Trophoblast cell (in vitro differentiated cells and primary cell): Measurements from ENCODE around the gene MED4. TPM values are rescaled to one million over a fixed set of nuclear protein-coding genes. Genes with fewer than 3 reads are reported as not detected.

ENCODE experiments used
- DNase-seq, 2 donors: peaks; one replicate each; pipeline ENCODE4 v3.0.0-alpha.2; 2016
- H2AFZ ChIP-seq: 2 replicates; pipeline ENCODE4 v1.6.1; 2013; ENCODE audit warnings: low read length, moderate library complexity, mild to moderate bottlenecking; ENCODE audit not compliant: insufficient read depth, poor library complexity
- H2AK5ac ChIP-seq: 2 replicates; pipeline ENCODE4 v1.6.1; 2013; ENCODE audit warnings: mild to moderate bottlenecking, low read length
- H2BK120ac ChIP-seq: 2 replicates; pipeline ENCODE4 v1.6.1; 2013; ENCODE audit warnings: low read length, mild to moderate bottlenecking, moderate library complexity; ENCODE audit not compliant: insufficient read depth, poor library complexity
- H2BK12ac ChIP-seq: 2 replicates; pipeline ENCODE4 v1.6.1; 2013; ENCODE audit warnings: mild to moderate bottlenecking, low read length, moderate library complexity
- H2BK5ac ChIP-seq: 2 replicates; pipeline ENCODE4 v1.6.1; 2013; ENCODE audit warnings: low read length, low read depth, moderate library complexity, mild to moderate bottlenecking; ENCODE audit not compliant: poor library complexity
- H3K14ac ChIP-seq: 2 replicates; pipeline ENCODE4 v1.6.1; 2013; ENCODE audit warnings: mild to moderate bottlenecking, low read length
- H3K18ac ChIP-seq: 2 replicates; pipeline ENCODE4 v1.6.1; 2013; ENCODE audit warnings: mild to moderate bottlenecking, low read length
- H3K23ac ChIP-seq: 2 replicates; pipeline ENCODE4 v1.6.1; 2013; ENCODE audit warnings: low read length
- H3K27ac ChIP-seq: 2 replicates; pipeline ENCODE4 v1.5.1; 2013; ENCODE audit warnings: low read depth, mild to moderate bottlenecking, inconsistent platforms, low read length, moderate library complexity
- H3K27me3 ChIP-seq: 2 replicates; pipeline ENCODE4 v1.6.1; 2013; ENCODE audit warnings: inconsistent platforms, mild to moderate bottlenecking, low read length, moderate library complexity; ENCODE audit not compliant: insufficient read depth
- H3K36me3 ChIP-seq, 2 experiments: 1 replicate in 1 of 2; 2 replicates in 1 of 2; pipeline ENCODE4 v1.6.1; 2013; ENCODE audit warnings: low read length in 2 of 2, mild to moderate bottlenecking in 2 of 2, moderate library complexity in 1 of 2; ENCODE audit not compliant: insufficient read depth in 2 of 2, control insufficient read depth in 1 of 2
- H3K4ac ChIP-seq: 2 replicates; pipeline ENCODE4 v1.6.1; 2013; ENCODE audit warnings: low read depth, mild to moderate bottlenecking, low read length, moderate library complexity
- H3K4me1 ChIP-seq, 2 experiments: 1 replicate in 1 of 2; 2 replicates in 1 of 2; pipeline ENCODE4 v1.6.1; 2013; ENCODE audit warnings: low read length in 2 of 2, mild to moderate bottlenecking in 2 of 2, moderate library complexity in 1 of 2; ENCODE audit not compliant: insufficient read depth in 2 of 2, control insufficient read depth in 1 of 2
- H3K4me2 ChIP-seq: 2 replicates; pipeline ENCODE4 v1.6.1; 2013; ENCODE audit warnings: inconsistent platforms, mild to moderate bottlenecking, low read length, moderate library complexity
- H3K4me3 ChIP-seq: 2 replicates; pipeline ENCODE4 v1.5.1; 2013; ENCODE audit warnings: mild to moderate bottlenecking, low read depth, low read length, inconsistent platforms
- H3K79me1 ChIP-seq: one replicate; pipeline ENCODE4 v1.6.1; 2013; ENCODE audit warnings: low read length
- H3K79me2 ChIP-seq: 2 replicates; pipeline ENCODE4 v1.6.1; 2013; ENCODE audit warnings: low read length, mild to moderate bottlenecking; ENCODE audit not compliant: control insufficient read depth, insufficient read depth, poor library complexity
- H3K9ac ChIP-seq: 2 replicates; pipeline ENCODE4 v1.6.1; 2013; ENCODE audit warnings: mild to moderate bottlenecking, low read length
- H3K9me3 ChIP-seq: 2 replicates; pipeline ENCODE4 v1.6.1; 2013; ENCODE audit warnings: low read depth, mild to moderate bottlenecking, control low read depth, inconsistent platforms, low read length; ENCODE audit not compliant: insufficient read depth
- H4K12ac ChIP-seq: 2 replicates; pipeline ENCODE4 v1.6.1; 2013; ENCODE audit warnings: low read depth, mild to moderate bottlenecking, low read length, moderate library complexity
- H4K8ac ChIP-seq: 2 replicates; pipeline ENCODE4 v1.6.1; 2013; ENCODE audit warnings: low read depth, mild to moderate bottlenecking, low read length, moderate library complexity
- H4K91ac ChIP-seq: one replicate; pipeline ENCODE4 v1.6.1; 2013; ENCODE audit warnings: low read depth, mild to moderate bottlenecking, low read length, moderate library complexity
- WGBS: extraction: QIAGEN DNeasy Blood & Tissue Kit; methylation state at CpG from one replicate; pipeline ENCODE4 v1.1.7; 2013; ENCODE audit warnings: missing lambda C conversion rate; ENCODE audit not compliant: insufficient read length, insufficient coverage; ENCODE audit errors: extremely low coverage; 5-methylcytosine and 5-hydroxymethylcytosine counted together
- polyA plus RNA-seq: library from polyadenylated mRNA; stranded (reverse); fragments of 200-250 nt; gene quantifications from 2 replicates; pipeline ENCODE4 v1.2.3, GENCODE V29; 2013

The MED4 gene, protein sequence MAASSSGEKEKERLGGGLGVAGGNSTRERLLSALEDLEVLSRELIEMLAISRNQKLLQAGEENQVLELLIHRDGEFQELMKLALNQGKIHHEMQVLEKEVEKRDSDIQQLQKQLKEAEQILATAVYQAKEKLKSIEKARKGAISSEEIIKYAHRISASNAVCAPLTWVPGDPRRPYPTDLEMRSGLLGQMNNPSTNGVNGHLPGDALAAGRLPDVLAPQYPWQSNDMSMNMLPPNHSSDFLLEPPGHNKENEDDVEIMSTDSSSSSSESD
- polyA plus RNA-seq, result 35.3 and 35.8 TPM in 2 replicates

GRCh38 chr13:48094781-48095502 lies at the start of gene MED4:
MED4 (minus strand) TSS chr13:48095104; CDS start chr13:48095078, 26 bp downstream.
- peak within 1 kb of the TSS; percentile 95 for H3K4me3 ChIP-seq
- H2BK12ac ChIP-seq, result no peak within 1 kb of the TSS

DNA sequence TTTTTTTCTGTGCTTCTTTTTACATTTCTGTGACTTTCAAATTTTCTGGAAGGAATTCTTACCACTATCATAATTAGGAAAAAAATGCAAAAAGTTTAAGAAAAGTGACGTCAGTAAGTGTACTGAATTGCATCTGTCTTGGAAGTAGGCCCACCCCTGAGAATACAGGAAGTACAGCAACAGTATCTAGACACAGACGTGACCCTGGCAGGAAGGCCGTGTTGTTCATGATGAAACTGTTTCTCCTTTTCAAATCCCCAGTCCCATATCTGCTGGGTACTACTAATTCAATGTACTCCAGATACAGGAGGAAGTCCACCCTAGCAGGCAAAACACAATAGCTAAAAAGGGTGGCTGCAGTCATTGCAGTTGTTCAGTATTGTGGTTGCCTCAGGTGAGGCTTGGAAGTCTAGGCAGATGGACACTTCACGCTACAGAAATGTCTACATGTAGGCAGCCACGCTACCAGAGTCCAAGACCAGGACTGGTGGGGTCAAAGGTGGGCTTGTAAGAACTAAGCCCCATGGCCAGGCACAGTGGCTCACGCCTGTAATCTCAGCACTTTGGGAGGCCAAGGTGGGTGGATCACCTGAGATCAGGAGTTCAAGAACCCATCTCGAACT lies 49.6 kb upstream of the MED4 start:
- Histone ChIP-seq H3K79me2 (no peaks in the 10 kb centered on the region), H2AFZ (peak overlapping the region; percentile 1), H3K18ac (no peak overlapping the region), H2AK5ac (no peak overlapping the region), H3K4me2 (no peak overlapping the region), H3K14ac (no peak overlapping the region), H3K27me3 (no peaks in the 10 kb centered on the region), H3K27ac (no peak overlapping the region), H3K4me3 (no peak overlapping the region), H4K91ac (no peak overlapping the region), H2BK120ac (no peak overlapping the region), H3K23ac (peak overlapping the region; percentile 90), H4K12ac (no peak overlapping the region), H3K9ac (no peak overlapping the region), H4K8ac (no peak overlapping the region), H3K79me1 (no peaks in the 10 kb centered on the region), H2BK5ac (no peak overlapping the region), H3K4ac (no peak overlapping the region), H3K4me1 (no peaks in the 10 kb centered on the region), H3K36me3 (no peaks in the 10 kb centered on the region), H3K9me3 (peaks cover 2% of the 10 kb centered on the region), H2BK12ac (no peak overlapping the region)
- WGBS, result no CpG with 5 or more reads among the region's 7 CpGs
- peak; percentile 70 to 71 for DNase-seq

More at GRCh38 chr13:48094781-48095502, at the start of gene MED4:
- peak; percentile 95 to 100 for DNase-seq
- peaks cover 12% of the 10 kb centered on the region for H3K79me2 ChIP-seq
- peak within 1 kb of the TSS; percentile 2 for H2BK5ac ChIP-seq
- H3K4ac ChIP-seq, result peak within 1 kb of the TSS; percentile 94
- H3K9me3 ChIP-seq, result peaks cover 2% of the 10 kb centered on the region
- H2BK120ac ChIP-seq, result peak within 1 kb of the TSS; percentile 67
- no peaks in the 10 kb centered on the region for H3K27me3 ChIP-seq
- peak within 1 kb of the TSS; percentile 64 for H4K12ac ChIP-seq
- H3K9ac ChIP-seq, result peak within 1 kb of the TSS; percentile 93
- peak within 1 kb of the TSS; percentile 90 for H4K91ac ChIP-seq
- H3K18ac ChIP-seq, result peak within 1 kb of the TSS; percentile 9
- no peak within 1 kb of the TSS for H3K23ac ChIP-seq
- peaks cover 0 to 2% of the 10 kb centered on the region in 2 experiments for H3K36me3 ChIP-seq
- H3K79me1 ChIP-seq, result peaks cover 3% of the 10 kb centered on the region
- no CpG with 5 or more reads among the region's 54 CpGs for WGBS
- no peak within 1 kb of the TSS for H3K27ac ChIP-seq
- peak within 1 kb of the TSS; percentile 0 for H2AK5ac ChIP-seq
- peaks cover 0 to 8% of the 10 kb centered on the region in 2 experiments for H3K4me1 ChIP-seq
- H4K8ac ChIP-seq, result peak within 1 kb of the TSS; percentile 72
- H2AFZ ChIP-seq, result peak within 1 kb of the TSS; percentile 12
- peak within 1 kb of the TSS; percentile 90 for H3K4me2 ChIP-seq
- H3K14ac ChIP-seq, result peak within 1 kb of the TSS; percentile 62

DNA sequence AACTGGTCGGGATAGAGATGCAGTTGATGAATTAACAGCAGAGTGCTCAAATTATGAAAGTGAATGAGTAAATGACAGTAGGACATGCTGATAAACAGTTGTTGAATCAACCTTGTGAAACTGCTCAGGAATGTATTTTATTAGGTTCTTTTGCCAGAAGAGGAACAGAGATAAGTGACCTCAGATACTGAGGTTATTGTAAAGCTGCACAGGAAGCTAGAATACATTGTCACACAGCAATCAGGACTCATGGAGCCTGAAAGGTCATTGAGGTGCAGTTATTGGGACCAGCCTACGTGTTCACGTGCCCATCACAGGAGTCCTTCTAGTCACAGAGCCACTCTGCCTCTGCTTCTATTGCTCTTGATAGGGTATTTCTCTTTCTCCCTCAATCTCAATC lies 47.5 kb upstream of the MED4 start:
- H2BK12ac ChIP-seq, result no peak overlapping the region
- no peaks in the 10 kb centered on the region for H3K36me3 ChIP-seq
- no peaks in the 10 kb centered on the region for H3K27me3 ChIP-seq
- H3K79me1 ChIP-seq, result no peaks in the 10 kb centered on the region
- DNase-seq, result peak in 1 of 2 donors; percentile 35
- H3K9ac ChIP-seq, result no peak overlapping the region
- H2AFZ ChIP-seq, result no peak overlapping the region
- no peak overlapping the region for H3K14ac ChIP-seq
- no peak overlapping the region for H3K4me2 ChIP-seq
- H4K91ac ChIP-seq, result no peak overlapping the region
- H3K4me1 ChIP-seq, result no peaks in the 10 kb centered on the region
- no peak overlapping the region for H2BK5ac ChIP-seq
- no peak overlapping the region for H4K12ac ChIP-seq
- WGBS, result no CpG with 5 or more reads among the region's 3 CpGs
- H3K23ac ChIP-seq, result no peak overlapping the region
- no peaks in the 10 kb centered on the region for H3K79me2 ChIP-seq
- peaks cover 2% of the 10 kb centered on the region for H3K9me3 ChIP-seq
- H4K8ac ChIP-seq, result no peak overlapping the region
- H3K18ac ChIP-seq, result no peak overlapping the region
- H3K4ac ChIP-seq, result no peak overlapping the region
- no peak overlapping the region for H3K4me3 ChIP-seq
- no peak overlapping the region for H2BK120ac ChIP-seq
- no peak overlapping the region for H3K27ac ChIP-seq
- H2AK5ac ChIP-seq, result no peak overlapping the region

DNA sequence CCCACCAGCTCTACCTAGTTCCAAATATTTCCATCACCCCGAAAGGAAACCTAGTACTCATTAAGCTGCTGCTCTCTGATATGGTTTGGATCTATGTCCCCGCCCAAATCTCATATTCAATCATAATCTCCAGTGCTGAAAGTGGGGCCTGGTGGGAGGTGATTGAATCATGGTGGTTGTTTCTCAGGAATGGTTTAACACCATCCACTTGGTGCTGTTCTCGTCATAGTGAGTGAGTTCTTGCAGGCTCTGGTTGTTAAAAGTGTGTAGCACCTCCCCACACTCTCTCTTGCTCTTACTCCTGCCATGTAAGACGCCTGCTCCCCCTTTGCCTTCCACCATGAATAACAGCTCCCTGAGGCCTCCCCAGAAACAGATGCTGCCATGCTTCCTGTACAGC lies 43.4 kb upstream of the MED4 start:
- H3K4me3 ChIP-seq, result no peak overlapping the region
- peaks cover 2% of the 10 kb centered on the region for H3K9me3 ChIP-seq
- no peak overlapping the region for H2BK12ac ChIP-seq
- H3K4ac ChIP-seq, result no peak overlapping the region
- no peak overlapping the region for H2BK5ac ChIP-seq
- no peaks in the 10 kb centered on the region for H3K79me2 ChIP-seq
- H3K18ac ChIP-seq, result no peak overlapping the region
- H4K12ac ChIP-seq, result no peak overlapping the region
- H2AFZ ChIP-seq, result no peak overlapping the region
- H2BK120ac ChIP-seq, result no peak overlapping the region
- no peak for DNase-seq
- H2AK5ac ChIP-seq, result no peak overlapping the region
- no peaks in the 10 kb centered on the region for H3K4me1 ChIP-seq
- H3K27me3 ChIP-seq, result no peaks in the 10 kb centered on the region
- WGBS, result no CpG with 5 or more reads among the region's 4 CpGs
- no peak overlapping the region for H3K9ac ChIP-seq
- no peak overlapping the region for H3K23ac ChIP-seq
- no peak overlapping the region for H3K4me2 ChIP-seq
- no peak overlapping the region for H3K14ac ChIP-seq
- no peaks in the 10 kb centered on the region for H3K36me3 ChIP-seq
- H3K27ac ChIP-seq, result no peak overlapping the region
- H4K8ac ChIP-seq, result no peak overlapping the region
- no peak overlapping the region for H4K91ac ChIP-seq
- no peaks in the 10 kb centered on the region for H3K79me1 ChIP-seq
